ENCODE results near the gene TRIM33. TPM values are rescaled to one million over a fixed set of nuclear protein-coding genes. Genes with fewer than 3 reads are reported as not detected.

The TRIM33 gene
- total and polyA plus RNA-seq, 2 experiments from 2014 or later = 50.3 to 51.1 TPM

GRCh38 chr1:114547076-114547475, 36.1 kb upstream of the TRIM33 start:
- Histone ChIP-seq H3K27me3 (ENCODE audit: insufficient read depth) (no peaks in the 10 kb centered on the region), H3K27ac (ENCODE audit: low read depth) (no peak overlapping the region), H4K20me1 (replicated peaks; ENCODE audit: insufficient read depth) (no peaks in the 10 kb centered on the region), H3K4me1 (ENCODE audit: insufficient read depth) (no peaks in the 10 kb centered on the region), H3K79me2 (replicated peaks; ENCODE audit: insufficient read depth) (no peaks in the 10 kb centered on the region), H3K36me3 (ENCODE audit: insufficient read depth) (no peaks in the 10 kb centered on the region), H3K4me3 (no peak overlapping the region), H3F3A (replicated peaks; ENCODE audit: low read depth) (no peaks in the 10 kb centered on the region), H3K4me2 (no peak overlapping the region), H3K9me2 (ENCODE audit: insufficient read depth) (no peaks in the 10 kb centered on the region), H2AFZ (no peak overlapping the region)
- Mint-ChIP-seq H3K9me3 (no peaks in the 10 kb centered on the region), H3K4me3 (no peak overlapping the region), H3K4me1 (0 out of 3 replicates have a peak, but pooled peaks cover 4% of the 10 kb centered on the region), H3K27me3 (ENCODE audit: insufficient read depth, low read depth, poor library complexity) (no peaks in the 10 kb centered on the region), H3K27ac (no peak overlapping the region), H3K36me3 (ENCODE audit: low read depth) (no peaks in the 10 kb centered on the region)
- DNase-seq (ENCODE audit: low spot score) = no peak
- TF ChIP-seq CTCF (conservative IDR thresholded peaks at IDR 0.05; ENCODE audit: low read depth in 2 of 2) (no peak), JUNB (IDR thresholded peaks at IDR 0.05; ENCODE audit: unreplicated experiment) (no peak), CREB1 (CRISPR knock-in tag; IDR thresholded peaks at IDR 0.05; ENCODE audit: low read depth) (no peak), ZNF462 (CRISPR knock-in tag; IDR thresholded peaks at IDR 0.05) (no peak), POLR2AphosphoS5 (IDR thresholded peaks at IDR 0.05; ENCODE audit: low read depth) (no peak), EZH2phosphoT487 (IDR thresholded peaks at IDR 0.05; ENCODE audit: unreplicated experiment) (no peak), STAT1 (IDR thresholded peaks at IDR 0.05; ENCODE audit: unreplicated experiment) (no peak), ETS1 (IDR thresholded peaks at IDR 0.05) (no peak), NANOG (IDR thresholded peaks at IDR 0.05; ENCODE audit: borderline replicate concordance) (no peak)
- no peak for ATAC-seq

Data from GM23338 (cell line).